Activated T-helper 17 cell treated with anti-CD3 and anti-CD28 coated beads, Interleukin-2, amount 50 U/mL, for 72 hours (primary cell): Measurements from ENCODE around the gene FOXD2. TPM values are rescaled to one million over a fixed set of nuclear protein-coding genes. Genes with fewer than 3 reads are reported as not detected.

Experiments used
- ATAC-seq: fragments of 150-1000 bp; cut with Tn5 transposase; replicated peaks from 2 replicates; pipeline ENCODE4 v1.10.0; 2021; ENCODE audit warnings: mild to moderate bottlenecking, moderate library complexity
- H3K27ac Mint-ChIP-seq: one replicate; pipeline ENCODE4 v1.8.0; 2022; ENCODE audit warnings: mixed read lengths
- H3K27me3 Mint-ChIP-seq: one replicate; pipeline ENCODE4 v1.8.0; 2022; ENCODE audit warnings: mixed read lengths
- H3K36me3 Mint-ChIP-seq: one replicate; pipeline ENCODE4 v1.8.0; 2022; ENCODE audit warnings: low read depth, mild to moderate bottlenecking, mixed read lengths
- H3K4me1 Mint-ChIP-seq: one replicate; pipeline ENCODE4 v1.8.0; 2022; ENCODE audit warnings: mixed read lengths
- H3K4me3 Mint-ChIP-seq: one replicate; pipeline ENCODE4 v1.8.0; 2022; ENCODE audit warnings: mild to moderate bottlenecking, mixed read lengths
- H3K9me3 Mint-ChIP-seq: one replicate; pipeline ENCODE4 v1.8.0; 2022; ENCODE audit warnings: mixed read lengths
- total RNA-seq, 2 donors: library from RNA; stranded (reverse); gene quantifications; one replicate each; pipeline ENCODE4 v1.2.3, GENCODE V29; 2022

FOXD2 gene
- under 1 TPM; 0.19 to 0.29 TPM for total RNA-seq

DNA sequence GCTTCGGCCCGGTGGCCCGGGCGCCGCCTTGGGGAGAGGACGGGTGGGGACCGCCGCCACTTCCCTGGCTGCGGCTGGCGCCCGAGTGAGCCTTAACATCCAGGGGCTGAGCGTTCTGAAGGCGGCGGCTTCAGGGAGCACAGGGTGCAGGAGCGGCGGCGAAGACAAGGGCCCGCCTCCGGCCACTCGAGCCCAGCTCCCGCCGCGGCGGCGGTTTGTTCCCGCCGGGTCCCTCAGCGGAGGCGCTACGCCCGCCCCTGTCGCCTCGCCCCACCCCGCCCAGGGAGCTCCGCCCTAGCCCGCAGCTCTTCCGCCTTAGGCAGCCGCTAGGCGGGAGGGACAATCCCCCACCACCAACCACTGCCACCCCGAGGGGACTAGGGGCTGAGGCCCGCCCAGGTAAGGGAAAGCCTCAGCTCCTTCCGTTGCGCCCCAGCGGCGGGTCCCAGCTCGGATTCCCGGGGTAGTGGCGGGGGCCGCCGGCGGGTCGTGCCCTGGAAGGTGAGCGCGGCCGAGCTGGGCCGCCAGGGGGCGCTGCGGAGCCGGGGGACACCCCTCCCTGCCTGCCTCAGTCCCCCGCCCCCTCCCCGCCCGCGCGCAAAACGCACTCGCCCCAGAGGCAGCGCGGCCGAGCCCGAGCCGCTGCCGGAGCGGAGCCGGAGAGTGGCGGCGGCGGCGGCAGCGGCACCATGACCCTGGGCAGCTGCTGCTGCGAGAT is at the start of gene FOXD2:
FOXD2 (plus strand) TSS at position 598 of the 718 bp plus-strand sequence; CDS start at position 690, 92 bp downstream.
- Mint-ChIP-seq H3K27me3 (no peaks in the 10 kb centered on the region), H3K27ac (peak within 1 kb of the TSS; percentile 91), H3K36me3 (peaks cover 25% of the 10 kb centered on the region), H3K9me3 (no peaks in the 10 kb centered on the region), H3K4me3 (peak within 1 kb of the TSS; percentile 97), H3K4me1 (peaks cover 6% of the 10 kb centered on the region)
- peak; percentile 89 for ATAC-seq

- H3K36me3 Mint-ChIP-seq: no peaks in the 10 kb centered on the region
- H3K27ac Mint-ChIP-seq: no peak overlapping the region
- no peaks in the 10 kb centered on the region for H3K27me3 Mint-ChIP-seq
- no peaks in the 10 kb centered on the region for H3K4me1 Mint-ChIP-seq
- ATAC-seq: peak; percentile 63
- no peak overlapping the region for H3K4me3 Mint-ChIP-seq
- H3K9me3 Mint-ChIP-seq: no peaks in the 10 kb centered on the region
These were observed 49.0 kb upstream of the FOXD2 start for GRCh38 chr1:47388891-47389238.

- H3K4me1 Mint-ChIP-seq: no peaks in the 10 kb centered on the region
- H3K36me3 Mint-ChIP-seq: no peaks in the 10 kb centered on the region
- H3K27ac Mint-ChIP-seq: no peak overlapping the region
- H3K27me3 Mint-ChIP-seq: no peaks in the 10 kb centered on the region
- ATAC-seq: no peak
- no peak overlapping the region for H3K4me3 Mint-ChIP-seq
- no peaks in the 10 kb centered on the region for H3K9me3 Mint-ChIP-seq
These were observed 48.1 kb upstream of the FOXD2 start for GRCh38 chr1:47389731-47390130.

- Mint-ChIP-seq H3K4me1 (no peaks in the 10 kb centered on the region), H3K4me3 (no peak overlapping the region), H3K36me3 (no peaks in the 10 kb centered on the region), H3K27me3 (peaks cover 3% of the 10 kb centered on the region), H3K27ac (no peak overlapping the region), H3K9me3 (no peaks in the 10 kb centered on the region)
- no peak for ATAC-seq
These were observed 47.0 kb upstream of the FOXD2 start for GRCh38 chr1:47390843-47391242.

DNA sequence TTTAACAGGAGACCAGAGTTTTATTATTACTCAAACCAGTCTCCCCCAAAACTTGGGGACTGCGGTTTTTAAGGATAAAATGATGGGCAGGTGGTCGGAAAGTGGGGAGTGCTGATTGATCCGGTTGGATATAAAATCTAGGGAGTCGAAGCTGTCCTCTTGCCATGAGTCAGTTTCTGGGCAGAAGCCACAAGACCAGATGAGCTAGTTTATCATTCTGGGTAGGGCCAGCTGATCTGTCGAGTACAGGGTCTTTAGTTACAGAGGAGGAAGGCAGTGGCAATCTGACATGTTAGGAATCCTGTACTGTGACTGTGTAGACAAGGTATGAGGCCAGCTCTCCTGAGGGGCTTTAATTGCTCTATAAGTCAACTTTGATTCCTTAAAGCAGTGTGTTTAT is 44.7 kb upstream of the FOXD2 start:
- Mint-ChIP-seq H3K27ac (no peak overlapping the region), H3K27me3 (peaks cover 7% of the 10 kb centered on the region), H3K4me1 (no peaks in the 10 kb centered on the region), H3K9me3 (no peaks in the 10 kb centered on the region), H3K4me3 (no peak overlapping the region), H3K36me3 (no peaks in the 10 kb centered on the region)
- ATAC-seq: no peak

DNA sequence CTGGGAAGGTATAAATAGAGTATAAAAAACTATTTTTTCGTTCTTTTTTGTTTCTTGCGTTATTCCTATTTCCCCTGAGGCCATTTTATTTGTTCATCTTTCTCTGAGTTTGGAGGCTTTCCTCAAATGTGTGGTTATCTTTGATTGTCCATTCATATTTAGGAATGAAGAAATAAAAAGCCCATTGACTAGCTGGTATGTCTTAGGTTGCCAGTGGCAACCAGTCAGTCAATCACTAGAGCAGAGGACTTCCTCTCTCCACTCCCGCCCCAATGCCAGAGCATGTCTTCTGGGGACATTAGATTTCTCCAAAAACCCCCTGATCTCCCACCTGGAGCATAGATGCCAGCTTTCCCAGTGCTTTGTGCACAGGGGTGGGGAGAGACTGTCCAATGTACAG is 42.4 kb upstream of the FOXD2 start:
- Mint-ChIP-seq H3K27me3 (peaks cover 7% of the 10 kb centered on the region), H3K4me3 (no peak overlapping the region), H3K4me1 (no peaks in the 10 kb centered on the region), H3K27ac (no peak overlapping the region), H3K36me3 (no peaks in the 10 kb centered on the region), H3K9me3 (no peaks in the 10 kb centered on the region)
- ATAC-seq: no peak

DNA sequence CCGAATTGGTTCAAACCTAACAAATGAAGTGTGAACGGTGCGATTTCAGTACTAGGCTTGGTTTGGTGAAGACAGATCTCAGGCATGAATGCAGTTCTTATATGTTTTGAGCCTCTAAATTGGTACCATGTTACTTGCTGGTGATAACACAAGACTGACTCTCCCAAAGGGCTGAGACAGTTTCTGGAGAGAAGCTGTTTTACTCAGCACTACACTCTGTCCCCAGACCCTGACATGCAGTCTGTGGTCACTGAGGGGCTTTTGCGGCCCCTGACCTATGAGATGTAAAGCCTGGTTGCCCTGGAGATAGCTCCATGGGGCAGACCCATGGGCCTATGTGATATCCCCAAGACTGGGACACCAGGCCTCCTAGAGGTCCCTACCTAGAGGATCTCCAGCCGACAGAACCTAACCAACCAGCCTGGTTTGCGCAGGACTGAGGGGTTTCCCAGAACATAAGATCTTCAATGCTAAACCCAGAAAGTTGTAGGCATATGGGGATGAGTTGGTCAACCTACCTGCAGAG is 41.1 kb upstream of the FOXD2 start:
- Mint-ChIP-seq H3K27ac (no peak overlapping the region), H3K9me3 (no peaks in the 10 kb centered on the region), H3K36me3 (no peaks in the 10 kb centered on the region), H3K27me3 (peaks cover 16% of the 10 kb centered on the region), H3K4me3 (no peak overlapping the region), H3K4me1 (no peaks in the 10 kb centered on the region)
- no peak for ATAC-seq

- Mint-ChIP-seq H3K27ac (no peak overlapping the region), H3K36me3 (no peaks in the 10 kb centered on the region), H3K27me3 (peaks cover 16% of the 10 kb centered on the region), H3K4me3 (no peak overlapping the region), H3K9me3 (no peaks in the 10 kb centered on the region), H3K4me1 (no peaks in the 10 kb centered on the region)
- no peak for ATAC-seq
These were observed 38.6 kb upstream of the FOXD2 start for GRCh38 chr1:47399138-47399845.

- peaks cover 16% of the 10 kb centered on the region for H3K27me3 Mint-ChIP-seq
- H3K4me3 Mint-ChIP-seq: no peak overlapping the region
- H3K27ac Mint-ChIP-seq: no peak overlapping the region
- no peaks in the 10 kb centered on the region for H3K4me1 Mint-ChIP-seq
- no peaks in the 10 kb centered on the region for H3K36me3 Mint-ChIP-seq
- ATAC-seq: no peak
- H3K9me3 Mint-ChIP-seq: no peaks in the 10 kb centered on the region
These were observed 38.0 kb upstream of the FOXD2 start for GRCh38 chr1:47399846-47400155.

DNA sequence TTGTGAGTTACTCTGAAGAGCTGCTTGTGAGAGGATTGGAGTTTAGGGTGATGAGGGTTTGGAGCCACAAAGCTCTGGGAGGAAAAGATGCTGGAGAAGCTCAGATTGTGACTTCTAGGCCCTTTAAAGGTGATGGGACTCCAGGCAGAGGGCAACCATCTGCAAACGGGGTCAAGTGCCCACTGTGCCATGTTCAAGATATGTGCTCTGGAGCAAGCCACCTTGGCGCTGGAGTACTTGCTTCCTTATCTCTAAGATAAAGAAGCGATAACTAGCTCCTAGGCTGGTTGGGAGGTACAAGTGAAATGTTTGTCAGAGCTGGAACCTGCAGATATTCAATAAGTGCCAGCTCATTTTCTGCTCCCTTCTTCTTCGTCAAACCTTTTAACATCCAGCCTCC is 36.1 kb upstream of the FOXD2 start:
- H3K27ac Mint-ChIP-seq: no peak overlapping the region
- no peaks in the 10 kb centered on the region for H3K36me3 Mint-ChIP-seq
- no peaks in the 10 kb centered on the region for H3K4me1 Mint-ChIP-seq
- no peak for ATAC-seq
- H3K9me3 Mint-ChIP-seq: no peaks in the 10 kb centered on the region
- no peak overlapping the region for H3K4me3 Mint-ChIP-seq
- H3K27me3 Mint-ChIP-seq: peaks cover 17% of the 10 kb centered on the region

DNA sequence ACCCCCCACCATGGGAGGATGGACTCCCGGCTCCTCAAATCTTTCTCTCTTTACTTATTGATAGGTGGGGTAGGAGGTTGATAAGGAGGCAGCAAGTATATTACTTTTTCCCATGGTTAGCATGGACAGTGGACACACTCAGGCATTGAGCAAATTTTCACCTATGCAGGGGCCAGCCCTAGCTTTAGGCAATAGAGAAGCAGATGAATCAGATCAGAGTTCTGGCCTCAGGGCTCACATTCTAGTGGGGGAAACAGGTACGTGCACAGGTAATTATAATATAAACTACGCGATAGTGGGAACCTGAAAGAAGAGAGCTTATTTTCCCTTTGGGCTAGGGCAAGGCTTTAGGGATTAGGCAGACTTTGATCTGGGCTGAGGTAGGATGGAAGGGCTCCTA is 35.3 kb upstream of the FOXD2 start:
- no peaks in the 10 kb centered on the region for H3K4me1 Mint-ChIP-seq
- H3K4me3 Mint-ChIP-seq: no peak overlapping the region
- no peaks in the 10 kb centered on the region for H3K9me3 Mint-ChIP-seq
- H3K27me3 Mint-ChIP-seq: peaks cover 13% of the 10 kb centered on the region
- no peak overlapping the region for H3K27ac Mint-ChIP-seq
- no peaks in the 10 kb centered on the region for H3K36me3 Mint-ChIP-seq
- no peak for ATAC-seq

GRCh38 chr1:47403321-47403910 is 34.4 kb upstream of the FOXD2 start:
- no peak overlapping the region for H3K4me3 Mint-ChIP-seq
- no peaks in the 10 kb centered on the region for H3K36me3 Mint-ChIP-seq
- ATAC-seq: no peak
- no peak overlapping the region for H3K27ac Mint-ChIP-seq
- peaks cover 13% of the 10 kb centered on the region for H3K27me3 Mint-ChIP-seq
- no peaks in the 10 kb centered on the region for H3K9me3 Mint-ChIP-seq
- no peaks in the 10 kb centered on the region for H3K4me1 Mint-ChIP-seq

GRCh38 chr1:47405697-47406096 is 32.1 kb upstream of the FOXD2 start:
- H3K4me1 Mint-ChIP-seq: no peaks in the 10 kb centered on the region
- no peak overlapping the region for H3K4me3 Mint-ChIP-seq
- H3K9me3 Mint-ChIP-seq: no peaks in the 10 kb centered on the region
- peaks cover 13% of the 10 kb centered on the region for H3K27me3 Mint-ChIP-seq
- no peaks in the 10 kb centered on the region for H3K36me3 Mint-ChIP-seq
- H3K27ac Mint-ChIP-seq: no peak overlapping the region
- ATAC-seq: no peak

GRCh38 chr1:47406966-47407365 is 30.9 kb upstream of the FOXD2 start:
- peaks cover 5% of the 10 kb centered on the region for H3K27me3 Mint-ChIP-seq
- no peaks in the 10 kb centered on the region for H3K9me3 Mint-ChIP-seq
- H3K36me3 Mint-ChIP-seq: no peaks in the 10 kb centered on the region
- H3K27ac Mint-ChIP-seq: no peak overlapping the region
- no peaks in the 10 kb centered on the region for H3K4me1 Mint-ChIP-seq
- no peak overlapping the region for H3K4me3 Mint-ChIP-seq
- no peak for ATAC-seq

DNA sequence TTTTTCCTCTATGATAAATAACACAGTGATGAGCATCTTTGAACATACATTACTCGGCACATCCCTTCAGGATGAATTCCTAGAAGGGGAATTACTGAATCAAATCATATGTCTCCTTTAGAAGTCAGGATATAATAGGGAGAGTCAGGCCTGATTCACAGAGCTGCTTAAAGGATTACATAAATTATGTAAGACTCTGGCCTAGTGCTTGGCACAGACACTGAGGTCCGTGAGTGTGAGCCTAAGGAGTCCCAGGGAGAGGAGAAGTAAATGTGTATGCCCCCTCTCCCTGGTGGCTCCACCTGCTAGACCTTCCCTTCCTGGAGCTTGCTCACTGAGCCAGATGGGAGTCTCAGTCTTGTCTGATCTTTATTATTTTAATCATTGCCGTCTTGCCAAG is 30.4 kb upstream of the FOXD2 start:
- no peak overlapping the region for H3K4me3 Mint-ChIP-seq
- no peaks in the 10 kb centered on the region for H3K9me3 Mint-ChIP-seq

More for the DNA sequence above, 30.4 kb upstream of the FOXD2 start:
- H3K4me1 Mint-ChIP-seq: no peaks in the 10 kb centered on the region
- peaks cover 5% of the 10 kb centered on the region for H3K27me3 Mint-ChIP-seq
- no peaks in the 10 kb centered on the region for H3K36me3 Mint-ChIP-seq
- H3K27ac Mint-ChIP-seq: no peak overlapping the region
- no peak for ATAC-seq
